Activated naive CD4-positive, alpha-beta T cell treated with anti-CD3 and anti-CD28 coated beads for 36 hours (primary cell): Measurements from ENCODE around the gene SSR4. TPM values are rescaled to one million over a fixed set of nuclear protein-coding genes. Genes with fewer than 3 reads are reported as not detected.

ENCODE experiments used
- CTCF ChIA-PET: fragments of 350-600 bp; sonication (Branson Sonifier 250); formaldehyde crosslinking; loops from one replicate; lab custom pipeline; 2021; ENCODE audit warnings: antibody characterized with exemption; lab: Charles Lee
- DNase-seq: peaks from one replicate; pipeline ENCODE4 v3.0.0-alpha.2; 2020
- H3K27ac Mint-ChIP-seq: one replicate; pipeline ENCODE4 v1.8.0; 2021; ENCODE audit warnings: mild to moderate bottlenecking, mixed read lengths
- H3K27me3 Mint-ChIP-seq: one replicate; pipeline ENCODE4 v1.8.0; 2021; ENCODE audit warnings: low read depth, mixed read lengths
- H3K36me3 Mint-ChIP-seq: one replicate; pipeline ENCODE4 v1.8.0; 2021; ENCODE audit warnings: low read depth, mixed read lengths
- H3K4me1 Mint-ChIP-seq: one replicate; pipeline ENCODE4 v1.8.0; 2021; ENCODE audit warnings: low read depth, mixed read lengths
- H3K4me3 Mint-ChIP-seq: one replicate; pipeline ENCODE4 v1.8.0; 2021; ENCODE audit warnings: mild to moderate bottlenecking, moderate library complexity, mixed read lengths
- H3K9me3 Mint-ChIP-seq: one replicate; pipeline ENCODE4 v1.8.0; 2021; ENCODE audit warnings: mixed read lengths
- intact Hi-C: fragments of 100-400 bp; cut with micrococcal nuclease; formaldehyde crosslinking; loops from one replicate; pipeline ENCODE4 v1.15.1; 2023
- total RNA-seq, 2 experiments: library from RNA; stranded (reverse); gene quantifications; one replicate each; pipeline ENCODE4 v1.2.3, GENCODE V29; 2021

SSR4 gene
- total RNA-seq, 2 experiments from 2014 or later = 148 to 152 TPM

DNA sequence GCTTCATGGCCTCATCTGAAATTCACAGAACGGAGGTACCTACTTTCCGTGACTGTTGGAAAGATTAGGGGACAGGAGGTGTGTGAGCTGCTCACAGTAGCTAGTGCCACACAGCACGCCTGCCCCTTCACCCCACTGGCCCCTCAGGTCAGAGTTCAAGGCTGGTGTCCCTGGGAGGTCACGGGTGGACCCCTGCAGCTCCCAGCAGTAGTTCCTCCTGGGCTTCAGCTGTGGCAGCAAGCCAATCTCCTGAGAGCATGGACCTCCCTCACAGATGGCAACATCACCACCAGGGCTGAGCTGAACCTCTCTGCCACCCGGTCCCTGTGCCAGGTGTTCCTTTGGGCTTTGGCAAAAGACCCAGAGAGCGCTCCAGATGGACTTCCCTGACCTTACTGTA lies 2.1 kb upstream of the SSR4 start:
- H3K27me3 Mint-ChIP-seq = no peaks in the 10 kb centered on the region
- no peaks in the 10 kb centered on the region for H3K9me3 Mint-ChIP-seq
- peaks cover 8% of the 10 kb centered on the region for H3K36me3 Mint-ChIP-seq
- CTCF ChIA-PET = interaction anchor here (0.6 kb wide), 1 partner anchor 141 kb away, joined by 4 read pairs; no protein-coding TSS in a partner anchor
- H3K4me1 Mint-ChIP-seq = peaks cover 29% of the 10 kb centered on the region
- intact Hi-C loops = no loop called here
- no peak overlapping the region for H3K27ac Mint-ChIP-seq
- no peak for DNase-seq
- peak overlapping the region; percentile 94 for H3K4me3 Mint-ChIP-seq

DNA sequence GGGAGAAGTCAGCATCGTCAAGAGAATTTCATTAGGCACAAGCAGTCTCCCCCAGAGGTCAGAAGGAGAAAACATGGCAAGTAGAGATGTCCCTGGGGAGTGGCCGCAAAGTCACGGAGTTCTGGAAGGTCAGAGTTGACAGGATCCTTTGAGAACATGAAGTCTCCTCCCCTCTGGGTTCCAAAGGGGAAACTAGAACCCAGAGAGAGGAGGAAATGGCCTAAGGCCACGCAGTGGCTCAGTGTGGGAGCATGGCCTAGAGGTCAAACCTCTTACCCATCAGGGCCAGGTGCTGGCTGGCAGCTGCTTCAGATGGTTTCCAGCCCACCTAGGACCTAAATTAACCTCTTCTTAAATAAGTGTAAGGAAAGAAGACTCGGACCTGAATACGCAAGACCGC lies 1.2 kb upstream of the SSR4 start:
- H3K36me3 Mint-ChIP-seq = peaks cover 9% of the 10 kb centered on the region
- no peak for DNase-seq
- peak overlapping the region; percentile 76 for H3K27ac Mint-ChIP-seq
- CTCF ChIA-PET = no interaction called here
- intact Hi-C loops = no loop called here
- no peaks in the 10 kb centered on the region for H3K9me3 Mint-ChIP-seq
- peaks cover 29% of the 10 kb centered on the region for H3K4me1 Mint-ChIP-seq
- H3K27me3 Mint-ChIP-seq = no peaks in the 10 kb centered on the region
- peak overlapping the region; percentile 94 for H3K4me3 Mint-ChIP-seq

DNA sequence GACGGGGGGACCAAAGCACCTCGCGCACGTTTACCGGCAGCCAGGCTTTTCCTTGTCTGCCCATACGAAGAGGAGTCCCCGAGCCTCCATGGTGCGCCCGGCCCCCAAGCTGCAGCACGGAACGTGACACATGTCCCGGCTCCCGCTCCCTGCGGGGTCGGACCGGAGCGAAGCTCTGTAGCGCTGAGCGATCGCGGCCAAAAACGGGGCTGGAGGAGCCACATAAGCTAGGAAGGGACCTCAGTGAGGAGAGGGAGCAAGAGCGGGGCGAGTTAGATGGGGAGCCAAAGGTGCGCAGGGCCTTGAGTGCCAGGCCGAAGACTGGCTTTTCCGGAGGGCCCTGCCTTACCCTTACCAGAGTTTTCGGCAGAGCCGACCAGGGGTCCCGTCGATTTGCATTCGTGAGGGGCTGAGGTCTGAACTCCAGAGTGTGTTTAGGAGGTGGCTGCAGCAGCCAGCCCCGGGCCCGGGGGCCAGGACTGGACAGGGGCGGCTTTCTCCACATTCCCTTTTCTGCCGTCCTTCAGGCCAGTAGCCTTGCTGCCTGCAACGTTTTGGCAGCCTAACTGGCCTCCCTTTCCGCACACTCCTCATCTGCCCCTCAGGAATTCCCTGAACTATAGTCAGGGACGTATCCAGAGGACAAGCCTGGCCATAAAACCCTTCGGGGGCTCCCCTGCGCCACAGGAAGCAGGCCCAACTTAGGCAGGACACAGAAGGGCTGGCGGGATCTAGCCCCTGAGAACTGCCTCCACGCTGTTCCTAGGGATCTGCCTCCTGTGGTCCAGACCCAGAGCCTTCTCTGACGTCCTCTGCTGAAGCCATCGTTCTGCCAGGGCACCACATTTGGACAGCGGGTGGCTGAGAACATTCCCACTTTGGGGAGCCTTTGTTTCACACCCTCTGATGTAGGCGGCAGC lies 689 bp downstream of the SSR4 start:
- Mint-ChIP-seq H3K9me3 (no peaks in the 10 kb centered on the region), H3K4me3 (peak overlapping the region; percentile 94), H3K27ac (peak overlapping the region; percentile 87), H3K27me3 (no peaks in the 10 kb centered on the region), H3K36me3 (peaks cover 12% of the 10 kb centered on the region), H3K4me1 (peaks cover 29% of the 10 kb centered on the region)
- peak; percentile 25 for DNase-seq
- CTCF ChIA-PET = no interaction called here
- intact Hi-C loops = loop anchor here (1.0 to 2.0 kb wide), 7 partner anchors 24 to 325 kb away; partner anchors contain the start of genes ABCD1, BCAP31, CCNQ and HAUS7

DNA sequence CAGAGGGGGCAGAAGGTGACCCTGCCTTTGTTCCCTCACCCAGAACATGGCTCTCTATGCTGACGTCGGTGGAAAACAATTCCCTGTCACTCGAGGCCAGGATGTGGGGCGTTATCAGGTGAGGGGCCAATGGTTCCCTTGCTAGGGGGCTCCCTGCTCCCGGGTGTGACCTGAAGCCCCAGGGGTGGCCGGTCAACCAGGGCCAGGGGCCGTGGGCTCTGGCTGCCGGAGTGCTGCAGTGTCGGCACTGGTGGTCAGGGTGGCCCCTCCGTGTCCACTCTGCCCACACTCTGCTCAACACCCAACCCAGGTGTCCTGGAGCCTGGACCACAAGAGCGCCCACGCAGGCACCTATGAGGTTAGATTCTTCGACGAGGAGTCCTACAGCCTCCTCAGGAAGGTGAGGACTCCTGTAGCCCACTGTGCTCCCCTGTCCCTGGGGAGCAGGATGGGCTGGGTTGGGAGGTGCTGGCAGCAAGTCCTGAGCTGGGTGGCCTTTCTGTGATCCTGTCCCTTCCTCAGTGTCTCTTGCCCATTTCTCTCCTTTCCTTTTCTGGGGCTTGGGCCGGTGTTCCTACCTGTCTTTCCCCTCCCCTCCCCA lies 3.0 kb downstream of the SSR4 start:
- Mint-ChIP-seq H3K4me1 (peaks cover 23% of the 10 kb centered on the region), H3K36me3 (peaks cover 12% of the 10 kb centered on the region), H3K9me3 (no peaks in the 10 kb centered on the region), H3K27me3 (no peaks in the 10 kb centered on the region), H3K27ac (no peak overlapping the region), H3K4me3 (no peak overlapping the region)
- CTCF ChIA-PET = no interaction called here
- intact Hi-C loops = no loop called here
- DNase-seq = no peak

DNA sequence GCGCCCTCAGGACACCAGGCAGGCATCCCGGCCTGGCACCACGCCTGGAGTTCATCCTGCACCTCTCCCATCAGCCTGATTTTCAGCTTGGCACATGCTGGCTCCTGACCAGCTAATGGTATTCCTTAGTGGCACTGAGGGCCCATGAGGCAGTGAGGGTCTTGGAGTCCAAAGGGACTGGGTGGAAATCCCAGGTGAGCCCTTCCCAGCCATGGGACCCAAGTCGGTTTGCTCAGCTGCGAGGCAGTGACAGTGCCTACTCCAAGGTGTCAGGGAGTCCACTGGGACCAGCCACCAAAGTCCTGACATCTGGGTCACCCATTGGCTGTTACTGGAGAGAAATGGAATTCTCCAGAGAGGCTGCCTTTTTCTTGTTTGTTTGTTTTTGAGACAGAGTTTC lies 4.9 kb downstream of the SSR4 start:
- intact Hi-C loops = no loop called here
- Mint-ChIP-seq H3K27ac (no peak overlapping the region), H3K36me3 (peaks cover 10% of the 10 kb centered on the region), H3K27me3 (no peaks in the 10 kb centered on the region), H3K4me1 (peaks cover 16% of the 10 kb centered on the region), H3K9me3 (no peaks in the 10 kb centered on the region), H3K4me3 (no peak overlapping the region)
- CTCF ChIA-PET = no interaction called here
- DNase-seq = no peak

DNA sequence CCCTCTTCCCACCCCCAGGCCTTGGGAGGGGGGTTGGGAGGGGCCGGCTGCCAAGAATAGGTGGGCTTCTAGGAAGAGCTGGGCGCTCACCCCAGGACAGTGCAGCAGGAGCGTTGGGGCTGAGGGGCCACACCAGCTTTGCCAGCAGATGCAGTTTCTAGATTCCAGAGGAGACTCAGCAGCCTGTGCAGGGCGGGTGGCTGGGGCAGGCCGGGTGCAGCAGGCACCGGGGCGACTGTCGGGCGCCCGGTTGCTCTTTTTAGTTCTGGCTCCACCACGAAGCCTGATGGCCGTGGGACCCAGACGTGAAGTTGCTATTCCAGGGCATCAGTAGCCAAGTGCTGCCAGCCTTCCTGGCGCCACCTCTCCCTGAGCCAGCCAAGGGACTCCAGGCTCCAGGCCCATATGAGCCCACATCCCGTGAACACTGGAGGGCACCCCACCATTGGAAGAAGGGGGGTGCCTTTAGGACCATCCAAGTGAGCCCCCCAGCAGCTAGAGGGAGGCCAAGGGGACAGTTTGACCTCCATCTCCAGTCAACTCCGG lies 5.8 kb downstream of the SSR4 start:
- intact Hi-C loops = no loop called here
- Mint-ChIP-seq H3K9me3 (no peaks in the 10 kb centered on the region), H3K27ac (no peak overlapping the region), H3K36me3 (peaks cover 8% of the 10 kb centered on the region), H3K4me3 (no peak overlapping the region), H3K4me1 (peaks cover 15% of the 10 kb centered on the region), H3K27me3 (no peaks in the 10 kb centered on the region)
- DNase-seq = no peak
- CTCF ChIA-PET = no interaction called here

DNA sequence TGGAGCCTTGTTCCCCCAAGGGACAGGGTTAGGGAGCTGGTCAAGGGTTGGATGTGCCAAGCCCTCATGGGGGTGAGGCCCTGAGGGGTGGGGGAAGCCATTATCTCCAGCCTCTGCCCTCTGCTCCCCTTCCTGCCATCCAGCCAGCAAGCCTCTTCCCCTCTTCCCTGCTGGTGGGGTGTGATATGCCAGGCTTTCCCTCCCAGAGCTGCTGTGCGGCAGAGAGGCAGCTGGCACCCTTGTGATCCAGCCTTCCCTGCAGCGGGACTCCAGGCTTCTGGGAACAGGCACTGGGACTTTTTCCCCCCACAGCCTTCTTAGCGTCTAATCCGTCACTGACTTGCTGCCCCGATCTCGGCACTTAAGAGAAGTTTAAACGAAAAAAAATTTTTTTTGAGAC lies 6.3 kb downstream of the SSR4 start:
- no peak overlapping the region for H3K27ac Mint-ChIP-seq
- H3K4me1 Mint-ChIP-seq = peaks cover 13% of the 10 kb centered on the region
- CTCF ChIA-PET = no interaction called here
- peaks cover 8% of the 10 kb centered on the region for H3K36me3 Mint-ChIP-seq
- intact Hi-C loops = no loop called here
- no peak for DNase-seq
- no peaks in the 10 kb centered on the region for H3K9me3 Mint-ChIP-seq
- no peaks in the 10 kb centered on the region for H3K27me3 Mint-ChIP-seq
- H3K4me3 Mint-ChIP-seq = no peak overlapping the region

DNA sequence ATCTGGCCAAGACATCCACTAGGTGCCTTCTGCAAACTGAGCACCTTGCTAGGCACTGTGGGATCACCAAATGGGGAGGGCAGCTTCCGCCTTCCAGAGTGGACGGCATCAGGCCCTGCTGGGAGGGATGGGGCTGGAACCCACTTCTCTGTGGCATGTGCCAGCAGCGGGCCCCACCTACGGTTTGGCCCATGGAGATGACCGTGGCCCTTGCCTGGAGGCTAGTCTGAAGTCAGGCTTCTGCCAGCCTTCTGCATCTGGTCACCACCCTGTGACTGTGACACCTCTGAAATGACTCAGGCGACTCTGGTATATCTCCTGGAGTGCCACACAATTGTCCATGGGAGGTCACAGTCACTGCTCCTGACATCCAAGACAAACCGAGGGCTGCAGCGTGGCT lies 7.2 kb downstream of the SSR4 start:
- Mint-ChIP-seq H3K9me3 (no peaks in the 10 kb centered on the region), H3K36me3 (peaks cover 4% of the 10 kb centered on the region), H3K27ac (no peak overlapping the region), H3K4me3 (no peak overlapping the region), H3K27me3 (no peaks in the 10 kb centered on the region), H3K4me1 (peaks cover 5% of the 10 kb centered on the region)
- DNase-seq = no peak
- CTCF ChIA-PET = no interaction called here
- intact Hi-C loops = no loop called here

DNA sequence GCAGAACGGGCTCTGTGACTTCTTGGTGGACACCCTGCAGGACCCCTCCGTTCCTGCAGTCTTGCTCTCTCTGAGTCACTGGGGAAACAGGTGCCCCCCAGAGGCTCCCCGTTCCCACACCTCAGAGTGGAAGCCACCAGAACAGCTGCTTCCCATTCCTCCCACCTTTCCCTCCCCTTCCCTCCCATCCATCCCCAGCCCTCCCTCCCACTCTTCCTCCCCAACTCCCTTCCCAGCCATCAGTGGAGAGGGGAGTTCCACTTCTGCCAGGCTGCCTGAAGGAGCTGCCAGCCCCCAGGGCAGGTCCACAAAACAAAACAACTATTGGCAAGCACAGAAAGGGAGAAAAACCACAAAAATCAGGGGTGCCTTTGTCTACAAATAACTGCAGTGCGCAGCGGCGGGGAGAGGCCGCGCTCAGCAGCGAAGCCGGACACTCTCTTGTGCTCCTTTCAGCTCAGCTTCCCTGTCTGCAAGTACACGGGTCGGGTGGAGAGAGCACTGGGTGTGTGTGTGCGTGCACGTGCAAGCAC lies 8.1 kb downstream of the SSR4 start:
- no peak overlapping the region for H3K27ac Mint-ChIP-seq
- H3K9me3 Mint-ChIP-seq = no peaks in the 10 kb centered on the region
- H3K36me3 Mint-ChIP-seq = peaks cover 4% of the 10 kb centered on the region
- no peak overlapping the region for H3K4me3 Mint-ChIP-seq
- intact Hi-C loops = no loop called here
- no peak for DNase-seq
- H3K27me3 Mint-ChIP-seq = no peaks in the 10 kb centered on the region
- H3K4me1 Mint-ChIP-seq = no peaks in the 10 kb centered on the region
- CTCF ChIA-PET = no interaction called here

DNA sequence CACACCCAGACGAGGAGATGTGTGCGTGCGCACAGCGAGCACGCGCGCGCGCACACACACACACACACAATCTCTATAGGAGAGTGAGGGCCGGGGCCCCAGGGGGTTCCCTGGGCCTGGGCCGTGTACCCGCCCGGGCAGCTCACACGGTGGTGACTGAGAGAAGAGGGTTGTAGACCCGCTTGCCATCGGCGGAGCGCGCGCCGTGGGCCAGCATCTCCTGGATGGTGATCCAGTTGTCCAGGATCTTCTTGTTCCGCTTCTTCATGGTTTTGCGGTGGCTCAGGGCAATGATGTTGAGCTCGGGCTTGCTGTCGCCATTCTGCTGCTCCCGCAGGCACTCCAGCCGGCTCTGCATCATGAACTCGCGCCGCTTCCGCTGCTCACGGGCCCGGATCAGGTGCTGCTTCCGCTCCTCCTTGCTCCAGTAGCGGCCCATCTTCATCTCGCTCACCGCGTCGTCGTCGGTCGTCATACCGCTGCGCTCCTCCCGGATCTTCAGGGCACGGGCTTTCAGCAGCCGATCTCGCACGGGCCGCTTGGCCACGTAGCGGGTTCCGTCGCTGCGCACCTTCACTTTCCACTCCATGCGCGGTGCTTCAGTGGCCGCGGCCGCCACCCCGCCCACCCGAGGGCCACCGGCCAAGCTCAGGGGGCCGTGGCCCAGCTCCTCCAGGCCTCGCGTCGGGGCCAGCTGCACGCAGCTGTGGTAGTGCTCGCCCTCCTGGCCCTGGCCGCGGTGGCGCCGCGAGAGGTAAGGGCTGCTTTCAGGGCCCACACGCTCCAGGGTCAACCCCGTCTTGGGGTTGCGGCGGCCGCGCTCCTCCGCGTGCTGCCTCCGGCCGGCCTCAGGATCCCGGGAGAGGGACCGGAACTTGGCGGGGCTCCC lies 9.0 kb downstream of the SSR4 start:
- DNase-seq = no peak
- peaks cover 1% of the 10 kb centered on the region for H3K36me3 Mint-ChIP-seq
- H3K27me3 Mint-ChIP-seq = no peaks in the 10 kb centered on the region
- no peaks in the 10 kb centered on the region for H3K9me3 Mint-ChIP-seq
- H3K4me3 Mint-ChIP-seq = no peak overlapping the region
- intact Hi-C loops = no loop called here
- CTCF ChIA-PET = no interaction called here
- H3K4me1 Mint-ChIP-seq = no peaks in the 10 kb centered on the region
- H3K27ac Mint-ChIP-seq = no peak overlapping the region

DNA sequence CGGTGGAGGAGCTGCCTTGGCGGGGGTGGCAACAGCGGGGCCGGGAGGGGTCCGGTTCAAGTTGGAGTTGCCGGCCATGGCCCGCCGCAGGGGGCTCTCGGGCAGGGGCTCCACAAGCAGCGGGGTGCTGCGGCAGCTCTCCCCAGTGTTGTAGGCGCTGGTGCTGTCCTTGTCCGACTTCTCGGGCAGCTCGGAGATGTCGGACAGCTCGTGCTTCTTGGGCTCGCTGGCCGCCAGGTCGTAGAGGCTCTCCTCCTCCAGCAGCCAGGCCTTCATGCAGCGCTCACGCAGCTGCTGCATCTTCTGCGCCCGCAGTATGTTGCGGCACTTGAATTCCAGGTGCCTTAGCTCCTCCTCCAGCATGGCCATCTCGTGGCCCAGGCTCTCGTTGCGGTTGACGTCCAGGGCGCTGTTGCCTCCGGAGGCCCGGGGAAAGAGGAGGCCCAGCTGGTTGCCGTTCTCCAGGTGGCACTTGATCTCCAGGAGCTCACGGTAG lies 9.7 kb downstream of the SSR4 start:
- no peaks in the 10 kb centered on the region for H3K4me1 Mint-ChIP-seq
- DNase-seq = no peak
- CTCF ChIA-PET = no interaction called here
- H3K4me3 Mint-ChIP-seq = no peak overlapping the region
- no peaks in the 10 kb centered on the region for H3K27me3 Mint-ChIP-seq
- H3K9me3 Mint-ChIP-seq = no peaks in the 10 kb centered on the region
- H3K27ac Mint-ChIP-seq = no peak overlapping the region
- intact Hi-C loops = no loop called here
- no peaks in the 10 kb centered on the region for H3K36me3 Mint-ChIP-seq

DNA sequence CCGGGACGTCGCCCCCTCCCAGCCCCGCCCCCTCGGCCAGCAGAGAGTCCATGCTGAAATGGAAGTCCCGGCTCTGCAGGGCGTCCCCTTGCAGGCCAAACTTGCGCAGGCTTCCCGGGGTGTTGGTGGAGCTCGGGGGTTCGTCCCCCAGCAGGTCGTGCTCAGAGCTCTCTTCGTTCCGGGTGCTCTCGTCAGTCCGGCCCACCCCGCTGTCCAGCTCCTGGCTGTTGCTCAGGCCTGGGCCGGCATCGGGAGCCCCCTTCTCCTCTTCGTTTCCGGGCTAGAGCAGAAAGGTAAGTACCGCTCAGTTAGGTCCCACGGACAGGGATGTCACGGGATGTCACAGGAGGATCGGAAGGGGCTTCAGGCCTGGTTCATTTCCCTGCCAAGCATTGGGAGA lies 10.2 kb downstream of the SSR4 start:
- CTCF ChIA-PET = no interaction called here
- DNase-seq = no peak
- H3K4me3 Mint-ChIP-seq = no peak overlapping the region
- H3K27ac Mint-ChIP-seq = no peak overlapping the region
- no peaks in the 10 kb centered on the region for H3K4me1 Mint-ChIP-seq
- no peaks in the 10 kb centered on the region for H3K9me3 Mint-ChIP-seq
- intact Hi-C loops = no loop called here
- H3K27me3 Mint-ChIP-seq = no peaks in the 10 kb centered on the region
- no peaks in the 10 kb centered on the region for H3K36me3 Mint-ChIP-seq
